Measurements from ENCODE around the gene FFAR3.

- TF ChIP-seq CTCF (optimal IDR thresholded peaks at IDR 0.05 in 1 of 3, IDR thresholded peaks at IDR 0.05 in 1 of 3, conservative IDR thresholded peaks at IDR 0.05 in 1 of 3; ENCODE audit: extremely low read depth in 1 of 3, insufficient read depth in 2 of 3, low read length in 3 of 3), result no peak
- no peak for TF ChIP-seq EZH2 (IDR thresholded peaks at IDR 0.05; ENCODE audit: low read length)
Measured at GRCh38 chr19:35314031-35314430, 44.2 kb upstream of the FFAR3 start.
